ENCODE data around the gene CAV2.

- TF ChIP-seq CTCF (conservative IDR thresholded peaks at IDR 0.05; ENCODE audit: low read depth, low read length) = no peak
- no peak for TF ChIP-seq EZH2 (IDR thresholded peaks at IDR 0.05; ENCODE audit: borderline replicate concordance, low read depth, low read length, poor library complexity, severe bottlenecking)
These were observed 18.1 kb downstream of the CAV2 start for GRCh38 chr7:116517626-116518025.
